Urinary bladder (tissue), 4 donors: ENCODE results near the gene ACACB. TPM values are rescaled to one million over a fixed set of nuclear protein-coding genes. Genes with fewer than 3 reads are reported as not detected.

Experiments
- DNase-seq: peaks from one replicate; pipeline ENCODE4 v3.0.0-alpha.2; 2015; ENCODE audit errors: extremely low spot score
- H3K27ac ChIP-seq: one replicate; pipeline ENCODE4 v1.5.1; 2013; ENCODE audit warnings: low read depth, mild to moderate bottlenecking, moderate library complexity
- H3K36me3 ChIP-seq: one replicate; pipeline ENCODE4 v1.6.1; 2013; ENCODE audit warnings: mild to moderate bottlenecking, moderate library complexity; ENCODE audit not compliant: insufficient read depth
- H3K4me1 ChIP-seq: one replicate; pipeline ENCODE4 v1.6.1; 2013; ENCODE audit warnings: mild to moderate bottlenecking, moderate library complexity; ENCODE audit not compliant: insufficient read depth
- H3K4me3 ChIP-seq: one replicate; pipeline ENCODE4 v1.5.1; 2013; ENCODE audit warnings: low read depth, low read length
- WGBS: extraction: QIAGEN DNeasy Blood & Tissue Kit; methylation state at CpG from one replicate; pipeline ENCODE4 v1.1.7; 2013; 5-methylcytosine and 5-hydroxymethylcytosine counted together
- polyA plus RNA-seq: library from polyadenylated mRNA; stranded (reverse); fragments of 200-250 nt; gene quantifications from one replicate; pipeline ENCODE4 v1.2.3, GENCODE V29; 2013
- total RNA-seq: library from RNA; depleted of rRNA; stranded (reverse); fragments of >200 nt; gene quantifications from one replicate; pipeline ENCODE4 v1.2.3, GENCODE V29; 2014
- donor health status: healthy with polysubstance abuse.
- donor health status: healthy.

The ACACB gene
- total and polyA plus RNA-seq, 2 donors: 34.5 to 53.5 TPM

GRCh38 chr12:109202770-109203169 is 86.4 kb downstream of the ACACB start:
- H3K4me3 ChIP-seq: no peak overlapping the region
- WGBS: 94% methylated on average over 3 of the region's 3 CpGs
- no peak overlapping the region for H3K27ac ChIP-seq
- H3K4me1 ChIP-seq: no peaks in the 10 kb centered on the region
- no peaks in the 10 kb centered on the region for H3K36me3 ChIP-seq
- DNase-seq: no peak

GRCh38 chr12:109203480-109203879 is 87.1 kb downstream of the ACACB start:
- WGBS: 83% methylated on average over 8 of the region's 8 CpGs
- no peaks in the 10 kb centered on the region for H3K36me3 ChIP-seq

GRCh38 chr12:109209082-109209481 is 92.7 kb downstream of the ACACB start:
- no peak overlapping the region for H3K4me3 ChIP-seq
- H3K4me1 ChIP-seq: no peaks in the 10 kb centered on the region
- H3K27ac ChIP-seq: no peak overlapping the region
- no peaks in the 10 kb centered on the region for H3K36me3 ChIP-seq
- 97% methylated on average over 14 of the region's 14 CpGs for WGBS
- DNase-seq: no peak

More at GRCh38 chr12:109203480-109203879, 87.1 kb downstream of the ACACB start:
- DNase-seq: no peak
- Histone ChIP-seq H3K4me1 (no peaks in the 10 kb centered on the region), H3K27ac (no peak overlapping the region), H3K4me3 (no peak overlapping the region)

- no peak for DNase-seq
- Histone ChIP-seq H3K4me3 (no peak overlapping the region), H3K36me3 (peaks cover 6% of the 10 kb centered on the region), H3K27ac (no peak overlapping the region), H3K4me1 (no peaks in the 10 kb centered on the region)
- WGBS: 93% methylated on average over 16 of the region's 16 CpGs
Observed at GRCh38 chr12:109212460-109213115, 96.2 kb downstream of the ACACB start.

GRCh38 chr12:109214131-109214530 is 97.7 kb downstream of the ACACB start:
- H3K4me1 ChIP-seq: no peaks in the 10 kb centered on the region
- no peak overlapping the region for H3K27ac ChIP-seq
- DNase-seq: no peak
- peaks cover 9% of the 10 kb centered on the region for H3K36me3 ChIP-seq
- H3K4me3 ChIP-seq: no peak overlapping the region
- WGBS: 93% methylated on average over 3 of the region's 3 CpGs

GRCh38 chr12:109218996-109219395 is 102.6 kb downstream of the ACACB start:
- Histone ChIP-seq H3K27ac (no peak overlapping the region), H3K4me3 (no peak overlapping the region), H3K36me3 (peaks cover 10% of the 10 kb centered on the region), H3K4me1 (no peaks in the 10 kb centered on the region)
- no peak for DNase-seq
- WGBS: 93% methylated on average over 6 of the region's 6 CpGs

GRCh38 chr12:109219938-109220337 is 103.6 kb downstream of the ACACB start:
- DNase-seq: no peak
- Histone ChIP-seq H3K36me3 (peaks cover 7% of the 10 kb centered on the region), H3K4me1 (no peaks in the 10 kb centered on the region), H3K27ac (no peak overlapping the region), H3K4me3 (no peak overlapping the region)
- WGBS: 78% methylated on average over 2 of the region's 2 CpGs

GRCh38 chr12:109221277-109221931 is 105.0 kb downstream of the ACACB start:
- Histone ChIP-seq H3K36me3 (peaks cover 7% of the 10 kb centered on the region), H3K4me3 (no peak overlapping the region), H3K4me1 (no peaks in the 10 kb centered on the region), H3K27ac (no peak overlapping the region)
- WGBS: 95% methylated on average over 10 of the region's 10 CpGs
- DNase-seq: no peak

GRCh38 chr12:109222062-109222461 is 105.7 kb downstream of the ACACB start:
- 79% methylated on average over 7 of the region's 7 CpGs for WGBS
- DNase-seq: no peak
- no peak overlapping the region for H3K27ac ChIP-seq
- H3K4me3 ChIP-seq: no peak overlapping the region
- H3K4me1 ChIP-seq: no peaks in the 10 kb centered on the region
- peaks cover 7% of the 10 kb centered on the region for H3K36me3 ChIP-seq

GRCh38 chr12:109222496-109222895 is 106.1 kb downstream of the ACACB start:
- H3K27ac ChIP-seq: no peak overlapping the region
- H3K36me3 ChIP-seq: peaks cover 4% of the 10 kb centered on the region
- H3K4me1 ChIP-seq: no peaks in the 10 kb centered on the region
- H3K4me3 ChIP-seq: no peak overlapping the region
- no peak for DNase-seq
- 87% methylated on average over 18 of the region's 18 CpGs for WGBS

- Histone ChIP-seq H3K27ac (no peak overlapping the region), H3K36me3 (peaks cover 4% of the 10 kb centered on the region), H3K4me3 (no peak overlapping the region), H3K4me1 (no peaks in the 10 kb centered on the region)
- DNase-seq: no peak
- 95% methylated on average over 10 of the region's 10 CpGs for WGBS
Observed at GRCh38 chr12:109223211-109223610, 106.8 kb downstream of the ACACB start.

- H3K27ac ChIP-seq: no peak overlapping the region
- DNase-seq: no peak
- H3K36me3 ChIP-seq: peaks cover 4% of the 10 kb centered on the region
- WGBS: 97% methylated on average over 5 of the region's 5 CpGs
- H3K4me1 ChIP-seq: no peaks in the 10 kb centered on the region
- no peak overlapping the region for H3K4me3 ChIP-seq
Observed at GRCh38 chr12:109223868-109224267, 107.5 kb downstream of the ACACB start.

- Histone ChIP-seq H3K4me3 (no peak overlapping the region), H3K27ac (no peak overlapping the region), H3K36me3 (no peaks in the 10 kb centered on the region), H3K4me1 (no peaks in the 10 kb centered on the region)
- WGBS: 95% methylated on average over 4 of the region's 4 CpGs
- no peak for DNase-seq
Observed at GRCh38 chr12:109228664-109229063, 112.3 kb downstream of the ACACB start.

GRCh38 chr12:109230193-109230592 is 113.8 kb downstream of the ACACB start:
- WGBS: 66% methylated on average over 2 of the region's 2 CpGs
- DNase-seq: no peak
- no peak overlapping the region for H3K27ac ChIP-seq
- H3K36me3 ChIP-seq: no peaks in the 10 kb centered on the region
- no peaks in the 10 kb centered on the region for H3K4me1 ChIP-seq
- no peak overlapping the region for H3K4me3 ChIP-seq
